ENCODE results near the gene CXCR6.

GRCh38 chr3:45952456-45952855, 9.2 kb downstream of the CXCR6 start:
- TF ChIP-seq ZNF132 (tag by site-specific recombination; IDR thresholded peaks at IDR 0.05; ENCODE audit: borderline replicate concordance) (no peak), ZNF274 (IDR thresholded peaks at IDR 0.05; ENCODE audit: low read length) (no peak), ZNF274 (tag by site-specific recombination; IDR thresholded peaks at IDR 0.05; ENCODE audit: borderline replicate concordance) (no peak), PRDM1 (tag by site-specific recombination; IDR thresholded peaks at IDR 0.05) (no peak), INSM2 (tag by site-specific recombination; IDR thresholded peaks at IDR 0.05) (no peak), CTCF (tag by site-specific recombination; IDR thresholded peaks at IDR 0.05) (no peak), ZNF26 (tag by site-specific recombination; IDR thresholded peaks at IDR 0.05) (no peak), ZNF530 (tag by site-specific recombination; IDR thresholded peaks at IDR 0.05; ENCODE audit: low read depth) (no peak)
